Tongue (tissue), 2 donors: ENCODE measurements around the gene MLST8. TPM values are rescaled to one million over a fixed set of nuclear protein-coding genes. Genes with fewer than 3 reads are reported as not detected.
A peak's percentile ranks its signal among the peaks of the same experiment; 100 is the strongest.

Experiments used
- DNase-seq: peaks from one replicate; pipeline ENCODE4 v3.0.0-alpha.2; 2015
- total RNA-seq: library from RNA; depleted of rRNA; stranded (reverse); fragments of >200 nt; gene quantifications from one replicate; pipeline ENCODE4 v1.2.3, GENCODE V29; 2014

MLST8 gene
- total RNA-seq, 1 donor from 2014 or later: 27.0 TPM

DNA sequence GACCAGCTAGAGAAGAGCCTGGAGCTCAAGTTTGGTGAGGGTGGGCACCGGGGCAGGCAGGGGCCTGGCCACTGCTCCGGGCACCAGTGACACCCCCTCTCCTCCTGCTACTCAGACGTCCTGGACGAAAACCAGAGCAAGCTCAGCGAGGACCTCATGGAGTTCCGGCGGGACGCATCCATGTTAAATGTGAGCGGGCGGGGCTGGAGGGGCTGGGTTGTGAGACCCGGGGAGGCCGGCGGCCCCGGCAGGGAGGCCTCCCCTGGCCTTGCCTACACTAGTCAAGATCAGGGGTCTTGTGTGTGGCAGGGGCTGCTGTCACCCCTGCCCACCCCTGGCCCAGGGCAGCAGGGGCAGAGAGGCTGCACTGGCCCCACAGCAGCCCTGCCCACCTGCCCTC lies 31.9 kb upstream of the MLST8 start:
- DNase-seq: no peak

- DNase-seq: no peak
Measured at GRCh38 chr16:2173916-2174315, 31.3 kb upstream of the MLST8 start.

DNA sequence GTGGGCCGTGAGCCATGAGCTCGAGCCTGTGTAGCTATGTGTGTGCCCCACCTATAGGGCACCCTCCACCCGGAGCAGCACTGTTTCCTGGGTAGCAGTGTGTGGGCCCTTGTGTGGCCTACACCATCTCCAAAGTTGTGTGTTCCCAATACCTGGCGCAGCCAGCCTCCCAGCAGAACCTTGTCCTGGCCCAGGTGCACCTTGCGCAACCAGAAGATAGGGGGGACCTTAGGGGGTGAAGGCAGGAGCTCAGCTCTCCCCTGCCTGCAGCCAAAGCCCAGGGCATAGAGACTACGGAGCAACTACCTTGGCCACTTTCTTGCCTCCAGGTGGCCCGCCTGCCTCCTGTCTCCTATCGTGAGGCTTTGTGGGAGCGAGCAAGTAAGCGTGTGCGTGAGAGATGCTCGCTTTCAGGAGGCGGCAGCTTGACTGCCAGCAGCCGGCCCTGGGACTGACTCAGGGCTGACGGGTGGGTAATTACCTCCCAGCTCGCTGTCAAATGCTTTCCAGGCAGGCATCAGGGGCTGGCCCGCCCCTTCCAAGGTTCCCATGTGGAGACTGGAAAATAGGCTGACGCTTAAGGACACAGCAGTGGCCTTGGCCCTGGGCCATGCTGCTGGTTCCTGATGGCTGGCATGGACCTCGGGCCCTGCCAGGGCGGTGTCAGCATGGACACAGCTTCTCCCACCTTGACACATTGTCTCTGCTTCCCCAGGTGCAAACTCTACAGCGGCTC lies 30.7 kb upstream of the MLST8 start:
- no peak for DNase-seq

DNA sequence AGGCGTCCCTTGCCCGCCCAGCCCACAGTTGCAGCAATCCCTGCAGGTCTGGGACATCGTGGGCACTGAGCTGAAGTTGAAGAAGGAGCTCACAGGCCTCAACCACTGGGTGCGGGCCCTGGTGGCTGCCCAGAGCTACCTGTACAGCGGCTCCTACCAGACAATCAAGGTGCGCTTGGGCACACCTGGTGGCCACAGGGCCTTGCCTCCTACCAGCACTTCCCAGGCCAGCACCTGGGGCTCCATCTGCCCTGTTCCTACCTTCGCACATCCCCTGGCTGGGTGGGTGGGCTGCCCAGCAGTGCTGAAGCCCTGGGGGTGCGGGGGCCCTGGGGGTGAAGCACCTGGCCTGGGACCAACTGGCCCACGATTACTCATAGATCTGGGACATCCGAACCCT lies 29.8 kb upstream of the MLST8 start:
- no peak for DNase-seq

- DNase-seq: no peak
Measured at GRCh38 chr16:2176047-2176446, 29.2 kb upstream of the MLST8 start.

GRCh38 chr16:2177101-2177500 lies 28.2 kb upstream of the MLST8 start:
- DNase-seq: no peak

GRCh38 chr16:2177561-2177960 lies 27.7 kb upstream of the MLST8 start:
- DNase-seq: no peak

DNA sequence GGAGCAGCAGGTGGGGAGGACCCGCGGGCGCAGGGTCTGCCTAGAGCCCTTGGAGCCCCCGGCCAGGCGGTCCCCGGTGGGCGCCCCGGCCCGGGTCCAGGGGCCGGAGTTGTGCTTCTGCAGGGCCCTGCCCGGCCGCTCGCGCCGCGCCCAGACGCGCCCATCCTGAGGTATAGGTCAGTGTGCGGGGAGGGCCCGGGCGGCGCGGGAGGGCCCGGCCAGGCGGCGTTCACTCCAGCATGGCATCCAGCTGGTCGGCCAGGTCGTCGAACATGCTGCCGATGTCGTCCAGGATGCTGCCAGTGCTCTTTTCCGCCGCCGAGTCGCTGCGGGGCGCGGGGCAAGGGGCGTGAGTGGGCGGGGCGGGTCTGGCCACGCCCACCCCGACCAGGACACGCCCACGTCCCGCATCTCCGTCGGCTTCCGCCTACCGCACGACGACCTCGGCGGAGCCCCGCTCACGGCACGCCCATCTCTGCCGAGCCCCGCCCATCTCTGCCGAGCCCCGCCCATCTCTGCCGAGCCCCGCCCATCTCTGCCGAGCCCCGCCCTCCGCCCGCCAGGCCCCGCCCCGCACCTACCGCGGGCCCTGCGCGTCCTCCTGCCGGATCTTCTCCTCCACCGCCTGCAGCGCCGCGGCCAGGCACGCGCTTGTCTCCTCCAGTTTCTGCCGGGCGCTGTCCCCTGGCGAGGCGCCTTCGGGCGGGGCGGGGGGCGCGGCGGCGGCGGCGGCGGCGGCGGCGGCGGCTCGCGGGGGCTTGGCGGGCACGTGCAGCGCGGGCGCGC lies 26.7 kb upstream of the MLST8 start:
- peak; percentile 57 for DNase-seq

DNA sequence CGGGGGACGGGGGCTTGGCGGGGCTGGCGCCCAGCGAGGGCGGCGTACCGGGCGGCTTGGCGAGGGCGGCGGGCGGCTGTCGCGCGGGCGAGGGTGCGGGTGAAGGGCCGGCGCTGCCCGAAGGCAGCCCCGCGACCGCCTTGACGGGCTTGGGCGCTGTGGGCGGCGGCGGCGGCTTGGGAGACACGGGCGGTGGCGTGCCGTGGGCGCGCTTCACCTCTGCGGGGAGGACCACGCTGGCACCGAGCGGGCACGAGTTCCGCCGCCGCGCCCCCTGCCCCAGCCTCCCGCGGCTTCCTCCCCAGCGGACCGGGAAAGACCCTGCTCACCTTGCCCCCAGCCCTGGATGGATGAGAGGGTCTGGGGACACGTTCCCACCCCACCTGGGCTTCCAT lies 26.1 kb upstream of the MLST8 start:
- no peak for DNase-seq

DNA sequence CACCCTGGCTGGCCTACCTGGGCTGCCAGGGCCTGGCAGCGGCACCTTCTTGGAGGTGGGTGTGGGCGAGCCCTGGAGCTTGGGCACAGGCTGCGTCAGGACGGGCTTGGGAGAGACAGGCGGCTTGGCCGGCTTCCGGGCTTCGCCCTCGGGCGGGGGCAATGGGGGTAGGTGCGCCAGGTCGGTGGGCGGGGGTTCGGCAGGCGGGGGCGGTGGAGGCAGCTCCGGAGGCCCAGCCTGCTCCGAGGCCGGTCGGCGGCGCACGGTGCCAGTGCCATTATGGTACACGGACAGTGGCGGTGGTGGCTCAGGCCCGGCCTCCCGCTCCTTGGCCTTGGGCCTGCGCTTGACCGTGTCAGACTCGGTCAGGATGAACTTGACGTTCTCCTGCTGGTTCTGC lies 25.7 kb upstream of the MLST8 start:
- DNase-seq: no peak

DNA sequence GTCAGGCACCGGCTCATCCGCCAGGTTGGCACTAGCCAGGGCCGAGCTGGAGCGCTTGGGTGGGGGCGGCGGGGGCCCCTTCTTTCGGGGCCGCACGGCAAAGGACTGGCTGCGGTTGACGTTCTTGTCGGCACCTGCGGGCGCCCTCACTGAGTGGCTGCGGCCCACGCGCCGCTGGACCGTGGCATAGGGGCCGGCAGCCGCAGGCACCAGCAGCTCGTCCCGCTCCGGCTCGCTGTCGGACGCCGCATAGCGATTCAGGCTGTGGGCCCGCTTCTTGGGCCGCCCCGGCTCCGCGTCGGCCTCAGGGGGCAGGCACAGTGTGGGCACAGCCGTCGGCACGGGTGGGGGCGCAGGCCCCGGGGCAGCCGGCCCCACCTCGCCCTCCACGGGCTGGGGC lies 24.8 kb upstream of the MLST8 start:
- DNase-seq: no peak

DNA sequence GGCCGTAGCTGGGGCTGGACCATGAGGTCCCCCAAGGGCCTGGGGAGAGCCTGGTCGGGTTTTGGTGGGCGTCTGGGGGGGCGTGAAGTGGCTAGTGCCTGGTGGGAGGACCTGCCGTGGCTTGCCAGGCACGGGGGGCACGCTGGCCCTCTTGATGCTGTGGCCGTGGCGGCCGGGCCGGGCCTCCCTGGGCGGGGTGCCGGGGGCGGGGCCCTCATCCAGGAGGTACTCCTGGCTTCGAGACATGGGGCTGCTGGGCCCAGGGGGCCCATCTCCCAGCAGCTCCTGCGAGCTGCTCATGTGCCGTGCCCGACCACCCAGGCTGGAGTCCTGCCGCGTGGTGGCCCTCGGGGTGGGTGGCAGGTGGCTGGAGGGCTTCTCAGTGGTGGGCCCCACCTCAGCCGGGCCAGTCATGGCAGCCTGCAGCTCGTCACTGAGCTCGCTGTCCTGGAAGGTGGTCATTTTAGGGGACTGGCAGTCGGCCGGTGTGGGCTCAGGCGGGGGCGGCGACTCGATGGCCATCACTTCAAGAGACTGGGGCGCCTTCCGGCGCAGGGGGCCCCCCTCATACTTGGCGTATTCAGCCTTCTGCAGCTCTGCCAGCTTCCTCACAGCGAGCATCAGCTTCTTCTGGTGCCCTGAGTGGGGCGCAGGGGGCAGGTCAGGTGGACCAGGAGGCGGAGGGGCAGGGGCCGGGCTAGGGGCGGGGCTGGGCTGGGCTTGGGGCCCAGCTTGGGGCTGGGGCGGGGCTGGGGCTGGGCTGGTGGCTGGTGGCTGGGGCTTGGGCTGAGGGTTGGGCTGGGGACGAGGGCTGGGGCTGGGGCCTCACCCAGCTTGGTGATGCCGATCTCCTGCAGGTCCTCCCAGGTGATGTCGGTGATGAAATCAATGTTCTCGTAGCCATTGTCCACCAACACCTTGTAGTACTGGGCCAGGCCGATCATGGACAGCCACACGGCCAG lies 24.0 kb upstream of the MLST8 start:
- DNase-seq: no peak

- DNase-seq: no peak
Measured at GRCh38 chr16:2181952-2182351, 23.3 kb upstream of the MLST8 start.

- DNase-seq: no peak
Measured at GRCh38 chr16:2183671-2184070, 21.6 kb upstream of the MLST8 start.

DNA sequence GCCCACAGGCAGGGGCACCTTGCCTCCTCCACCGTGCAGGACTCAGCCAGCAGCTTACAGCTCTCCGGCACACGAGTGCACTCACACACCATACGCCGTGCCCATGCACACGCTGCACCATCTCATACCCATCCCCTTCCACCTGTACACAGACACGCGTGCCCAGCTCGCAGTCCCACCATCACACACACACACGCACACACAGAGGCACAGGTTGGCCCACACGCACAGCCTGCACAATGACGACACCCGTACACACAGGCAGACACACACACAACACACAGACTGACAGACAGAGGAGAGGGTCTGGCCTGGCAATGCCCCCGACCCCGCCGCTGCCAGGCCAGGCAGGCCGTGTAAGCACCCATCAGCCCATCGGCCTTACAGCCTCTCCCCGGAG lies 20.9 kb upstream of the MLST8 start:
- no peak for DNase-seq

DNA sequence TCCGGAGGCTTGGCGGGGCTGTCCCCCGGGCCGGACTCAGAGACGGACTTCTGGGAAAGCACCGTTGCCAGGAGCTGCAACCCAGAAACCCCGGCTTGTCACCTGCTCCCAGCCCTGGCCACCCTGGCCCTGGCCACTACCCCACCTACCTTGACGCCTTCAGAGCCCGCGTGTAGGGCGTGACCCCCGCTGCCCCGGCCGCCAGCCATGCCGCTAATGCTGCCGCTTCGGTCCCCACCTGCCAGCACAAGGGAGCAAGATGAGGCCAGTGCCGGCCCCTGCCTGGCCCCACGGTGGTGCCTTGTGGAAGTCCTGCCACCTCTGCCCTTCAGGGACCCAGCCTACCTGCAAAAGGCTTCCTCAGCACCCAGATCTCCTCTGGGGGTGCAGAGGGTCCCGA lies 20.3 kb upstream of the MLST8 start:
- DNase-seq: no peak

GRCh38 chr16:2186064-2186463 lies 19.2 kb upstream of the MLST8 start:
- DNase-seq: no peak

DNA sequence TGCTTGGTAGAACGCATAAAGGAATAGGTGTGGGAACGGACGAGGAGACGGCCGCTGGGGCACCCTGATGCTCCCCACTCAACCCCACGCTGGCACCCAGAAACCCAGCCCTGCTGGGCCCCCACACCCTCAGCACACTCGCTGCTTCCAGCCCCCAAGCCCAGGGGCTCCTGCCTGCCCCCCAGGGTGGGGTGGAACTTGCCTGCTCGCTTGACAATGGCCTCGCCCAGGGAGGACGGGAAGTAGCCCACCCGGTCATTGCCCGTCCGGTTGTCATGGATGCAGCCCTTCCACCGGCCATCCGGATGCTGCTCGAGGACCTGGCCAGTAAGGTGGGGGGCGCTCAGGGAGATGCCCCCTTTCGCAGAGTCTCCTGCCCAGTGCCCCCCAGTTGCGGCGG lies 18.7 kb upstream of the MLST8 start:
- no peak for DNase-seq

DNA sequence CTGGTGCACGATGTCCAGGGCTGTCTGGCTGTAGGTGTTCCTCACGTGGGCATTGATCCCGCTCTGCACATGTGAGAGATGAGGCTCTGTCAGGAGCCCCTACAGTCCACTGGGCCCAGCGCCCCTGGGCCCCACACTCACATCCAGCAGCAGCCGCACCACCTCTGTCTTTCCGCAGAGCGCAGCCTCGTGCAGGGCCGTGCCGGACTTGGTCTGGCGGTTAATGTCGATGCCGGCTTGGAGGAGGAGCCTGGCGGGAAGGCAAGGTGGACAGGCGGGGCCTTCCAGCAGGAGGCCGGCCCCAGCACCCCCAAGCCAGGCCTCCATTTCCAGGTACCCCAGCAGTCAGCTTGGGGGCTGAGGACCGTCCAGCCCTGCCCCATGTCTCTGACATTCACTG lies 18.0 kb upstream of the MLST8 start:
- DNase-seq: no peak

DNA sequence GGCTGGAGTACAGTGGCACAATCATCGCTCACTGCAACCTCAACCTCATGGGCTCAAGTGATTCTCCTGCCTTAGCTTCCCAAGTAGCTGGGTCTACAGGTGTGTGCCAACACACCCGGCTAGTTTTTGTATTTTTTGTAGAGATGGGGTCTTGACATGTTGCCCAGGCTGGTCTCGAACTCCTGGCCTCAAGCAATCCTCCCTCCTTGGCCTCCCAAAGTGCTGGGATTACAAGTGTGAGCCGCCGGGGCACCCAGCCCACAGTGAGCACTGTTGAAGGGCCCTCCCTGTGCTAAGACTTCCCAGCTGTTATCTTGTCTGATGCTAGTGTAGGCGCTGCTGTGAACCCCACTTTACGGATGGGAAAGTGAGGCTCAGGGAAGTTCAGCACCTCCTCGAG lies 16.9 kb upstream of the MLST8 start:
- no peak for DNase-seq

DNA sequence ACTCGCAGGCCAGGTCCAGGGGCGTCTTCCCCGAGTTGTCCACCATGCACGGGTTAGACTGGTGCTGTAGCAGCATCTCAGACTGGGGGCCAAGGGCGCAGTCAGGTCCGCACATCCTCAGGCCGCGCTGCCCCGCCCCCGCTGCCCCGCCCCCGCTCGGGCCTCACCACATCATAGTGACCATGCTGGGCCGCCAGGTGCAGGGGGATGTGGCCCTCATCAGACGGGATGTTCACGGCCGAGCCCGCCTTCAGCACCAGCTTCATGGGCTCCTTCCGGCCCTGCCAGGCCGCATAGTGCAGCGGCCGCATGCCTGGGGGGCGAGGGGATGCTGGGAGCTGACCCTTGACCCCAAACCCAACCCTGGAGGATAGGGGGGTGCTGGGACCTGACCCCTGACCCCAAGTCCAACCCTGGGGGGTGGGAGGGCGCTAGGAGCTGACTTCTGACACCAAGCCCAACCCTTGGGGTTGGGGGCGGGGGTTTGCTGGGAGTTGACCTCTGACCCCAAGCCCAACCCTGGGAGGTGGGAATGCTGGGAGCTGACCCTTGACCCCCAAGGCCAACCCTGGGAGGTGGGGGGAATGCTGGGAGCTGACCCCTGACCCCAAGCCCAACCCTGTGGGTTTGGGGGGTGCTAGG lies 15.9 kb upstream of the MLST8 start:
- DNase-seq: no peak

DNA sequence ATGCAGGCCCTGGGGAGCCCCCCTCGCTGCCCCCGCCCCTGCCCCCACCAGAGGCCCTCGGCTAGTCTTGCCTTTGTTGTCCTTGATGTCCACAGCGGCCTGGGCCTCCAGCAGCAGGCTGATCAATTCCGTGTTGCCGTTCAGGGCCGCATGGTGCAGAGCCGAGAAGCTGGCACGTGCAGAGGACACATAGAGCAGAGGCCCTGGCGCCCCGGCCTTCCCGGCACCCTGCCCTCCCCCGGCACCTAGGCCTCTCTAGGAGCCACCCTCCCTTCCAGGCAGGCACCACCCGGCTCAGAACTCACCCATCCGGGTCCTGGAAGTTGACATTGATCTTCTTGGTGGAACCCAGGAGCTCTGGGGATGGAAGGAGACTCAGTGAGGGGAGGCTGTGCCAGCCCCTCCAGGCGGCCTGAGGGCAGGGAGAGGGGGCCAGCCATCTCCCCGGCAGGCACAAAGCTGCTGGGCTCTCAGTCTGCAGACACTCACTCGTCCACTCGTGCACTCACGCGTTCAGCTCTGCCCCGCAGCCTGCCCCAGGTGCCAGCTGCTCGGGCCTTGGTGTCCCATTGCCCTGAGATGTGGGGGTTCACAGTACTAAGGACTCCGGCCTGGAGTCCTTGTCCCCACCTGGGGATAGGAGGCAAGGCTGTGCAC lies 15.1 kb upstream of the MLST8 start:
- no peak for DNase-seq
